Thymus (tissue), 11 donors: Measurements from ENCODE around the gene LPXN. TPM values are rescaled to one million over a fixed set of nuclear protein-coding genes. Genes with fewer than 3 reads are reported as not detected.

ENCODE experiments used
- DNase-seq, 9 donors: peaks; one replicate each; pipeline ENCODE4 v3.0.0-alpha.2; 2013; ENCODE audit warnings: low spot score in 9 of 9, low read depth in 6 of 9, missing footprints in 1 of 9
- H3K27ac ChIP-seq, 2 donors: one replicate each; pipeline ENCODE4 v1.5.1; 2013; ENCODE audit warnings: control low read depth in 1 of 2, low read depth in 1 of 2, low read length in 1 of 2, mild to moderate bottlenecking in 1 of 2, moderate library complexity in 1 of 2
- H3K27me3 ChIP-seq, 2 donors: one replicate each; pipeline ENCODE4 v1.5.1; 2013; ENCODE audit warnings: low read length in 1 of 2; ENCODE audit not compliant: control insufficient read depth in 2 of 2, insufficient read depth in 1 of 2
- H3K36me3 ChIP-seq, 2 donors: one replicate each; pipeline ENCODE4 v1.5.1; 2013; ENCODE audit warnings: low read length in 1 of 2, mild to moderate bottlenecking in 1 of 2, moderate library complexity in 1 of 2; ENCODE audit not compliant: control insufficient read depth in 2 of 2, insufficient read depth in 2 of 2
- H3K4me1 ChIP-seq, 2 donors: one replicate each; pipeline ENCODE4 v1.5.1; 2013; ENCODE audit warnings: low read length in 2 of 2; ENCODE audit not compliant: control insufficient read depth in 2 of 2, insufficient read depth in 2 of 2
- H3K4me3 ChIP-seq, 2 donors: one replicate each; pipeline ENCODE4 v1.5.1; 2013; ENCODE audit warnings: low read length in 2 of 2, control low read depth in 1 of 2, mild to moderate bottlenecking in 1 of 2
- H3K9me3 ChIP-seq, 2 donors: one replicate each; pipeline ENCODE4 v1.5.1; 2013; ENCODE audit warnings: low read length in 1 of 2, mild to moderate bottlenecking in 1 of 2; ENCODE audit not compliant: control insufficient read depth in 2 of 2, insufficient read depth in 1 of 2
- whole genome bisulfite sequencing: extraction: QIAGEN DNeasy Blood & Tissue Kit; methylation state at CpG from one replicate; pipeline ENCODE4 v1.1.7; 2013; 5-methylcytosine and 5-hydroxymethylcytosine counted together
- polyA plus RNA-seq: library from polyadenylated mRNA; stranded (reverse); fragments of 200-250 nt; gene quantifications from one replicate; pipeline ENCODE4 v1.2.3, GENCODE V29; 2013
- total RNA-seq: library from RNA; stranded (reverse); fragments of 120-200 nt; gene quantifications from one replicate; pipeline ENCODE4 v1.2.4, GENCODE V29; 2013
- donor health status: healthy.

LPXN gene
- total and polyA plus RNA-seq, 2 donors, result 58.8 to 67.5 TPM

DNA sequence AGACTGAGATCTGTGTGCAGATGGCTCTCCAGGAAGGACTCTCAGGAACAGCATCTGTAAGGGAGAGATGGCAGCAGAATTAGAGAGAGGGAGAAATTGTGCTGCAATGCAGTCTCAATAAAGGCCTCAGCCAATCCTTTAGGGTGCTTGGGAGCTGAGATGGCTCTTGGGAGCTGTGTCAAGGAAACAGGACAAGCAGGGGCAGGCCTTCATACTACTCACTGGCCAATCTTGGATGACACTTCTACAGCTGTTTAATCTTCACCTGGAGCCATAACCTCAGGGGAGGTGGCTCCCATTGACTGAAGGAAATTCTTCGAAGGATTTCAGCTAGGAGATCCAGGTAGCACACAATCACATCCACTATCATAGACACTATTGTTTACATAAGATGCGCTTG, 77.7 kb downstream of the LPXN start:
- Histone ChIP-seq H3K4me1 (peaks cover 5 to 9% of the 10 kb centered on the region in 2 donors), H3K27me3 (no peaks in the 10 kb centered on the region), H3K9me3 (no peaks in the 10 kb centered on the region), H3K4me3 (no peak overlapping the region), H3K27ac (peak overlapping the region in 1 of 2 donors; percentile 2), H3K36me3 (no peaks in the 10 kb centered on the region)
- DNase-seq, result no peak
- 98% methylated on average over 2 of the region's 2 CpGs for WGBS

DNA sequence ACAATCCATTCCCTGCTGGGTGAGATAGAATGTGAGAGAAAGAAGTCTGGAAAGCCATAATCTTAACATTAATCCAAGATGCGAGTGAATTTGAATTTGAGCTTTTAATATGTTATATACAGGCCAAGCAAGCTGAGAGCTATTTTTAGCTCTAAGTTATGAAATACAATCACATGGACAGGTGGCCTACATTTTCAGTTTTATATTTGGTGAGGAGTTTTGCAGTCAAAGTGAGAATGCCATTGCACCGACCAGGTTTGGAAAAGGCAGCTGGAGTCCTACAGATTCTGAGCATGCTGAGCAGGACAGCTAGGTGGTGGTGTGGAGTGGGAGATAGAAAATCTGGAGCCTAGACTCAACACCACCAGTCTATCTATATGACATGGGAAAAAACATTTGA, 79.8 kb downstream of the LPXN start:
- no peak for DNase-seq
- Histone ChIP-seq H3K27me3 (no peaks in the 10 kb centered on the region), H3K9me3 (no peaks in the 10 kb centered on the region), H3K36me3 (no peaks in the 10 kb centered on the region), H3K4me3 (no peak overlapping the region), H3K4me1 (peaks cover 5 to 9% of the 10 kb centered on the region in 2 donors), H3K27ac (no peak overlapping the region)
- 84% methylated on average over 2 of the region's 2 CpGs for WGBS

DNA sequence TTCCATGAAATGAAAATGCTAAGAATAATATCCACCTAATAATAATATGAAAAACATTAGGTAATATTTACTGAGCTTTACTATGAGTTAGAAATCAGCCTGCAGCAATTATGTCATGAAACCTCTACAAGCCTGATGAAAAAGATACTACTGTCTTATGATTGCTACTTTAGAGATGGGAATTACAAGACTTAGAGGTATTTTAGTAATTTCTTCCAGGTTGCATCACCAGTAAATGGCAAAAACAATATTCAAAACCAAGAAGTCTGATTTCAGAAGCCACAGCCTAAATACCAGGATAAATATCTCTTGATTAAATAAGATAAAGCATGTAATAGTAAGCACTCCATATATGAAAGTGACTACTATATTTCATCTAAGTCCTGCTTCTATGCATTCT, 81.6 kb downstream of the LPXN start:
- Histone ChIP-seq H3K27me3 (no peaks in the 10 kb centered on the region), H3K27ac (no peak overlapping the region), H3K9me3 (no peaks in the 10 kb centered on the region), H3K4me3 (no peak overlapping the region), H3K4me1 (peaks cover 5 to 9% of the 10 kb centered on the region in 2 donors), H3K36me3 (no peaks in the 10 kb centered on the region)
- no peak for DNase-seq

DNA sequence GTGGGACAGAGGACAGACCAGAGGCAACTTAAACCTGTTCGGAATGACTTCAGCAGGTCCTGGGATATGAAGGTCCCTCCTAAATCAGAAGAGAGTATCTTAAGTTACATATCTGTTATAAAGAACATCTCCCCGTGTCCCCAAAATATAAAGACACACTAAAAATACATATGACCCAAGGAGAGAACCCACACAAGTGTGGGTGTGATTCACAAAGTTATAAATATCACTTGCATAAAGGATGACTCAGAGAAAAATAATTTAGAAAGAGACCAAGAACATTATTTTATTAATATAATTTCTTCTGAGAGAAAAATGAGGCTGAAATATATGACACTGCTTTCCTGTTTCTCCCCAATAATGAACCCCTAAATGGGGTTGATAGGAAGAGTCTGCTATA, 82.0 kb downstream of the LPXN start:
- Histone ChIP-seq H3K4me1 (peaks cover 5 to 9% of the 10 kb centered on the region in 2 donors), H3K4me3 (no peak overlapping the region), H3K36me3 (no peaks in the 10 kb centered on the region), H3K27me3 (no peaks in the 10 kb centered on the region), H3K9me3 (no peaks in the 10 kb centered on the region), H3K27ac (no peak overlapping the region)
- DNase-seq, result no peak
- WGBS, result 93% methylated on average over 2 of the region's 2 CpGs

DNA sequence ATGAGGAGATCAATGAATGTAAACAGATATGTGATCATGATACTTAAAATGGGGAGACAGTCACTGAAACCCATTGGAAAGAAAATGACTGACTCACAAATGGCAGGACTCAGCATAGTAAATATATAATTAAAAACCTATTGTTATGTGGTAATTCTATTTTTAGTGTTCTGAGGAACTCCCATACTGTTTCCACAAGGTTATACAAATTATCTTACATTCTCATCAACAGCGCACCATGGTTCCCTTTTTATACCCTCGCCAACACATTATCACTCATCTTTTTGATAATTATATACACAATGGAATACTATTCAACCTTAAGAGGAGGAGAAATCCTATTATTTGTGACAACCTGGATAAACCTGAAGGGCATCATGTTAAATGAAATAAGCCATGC, 84.8 kb downstream of the LPXN start:
- Histone ChIP-seq H3K9me3 (no peaks in the 10 kb centered on the region), H3K27me3 (no peaks in the 10 kb centered on the region), H3K27ac (no peak overlapping the region), H3K4me3 (no peak overlapping the region), H3K36me3 (no peaks in the 10 kb centered on the region), H3K4me1 (no peaks in the 10 kb centered on the region)
- no peak for DNase-seq
- WGBS, result 62% methylated on average over 2 of the region's 2 CpGs

DNA sequence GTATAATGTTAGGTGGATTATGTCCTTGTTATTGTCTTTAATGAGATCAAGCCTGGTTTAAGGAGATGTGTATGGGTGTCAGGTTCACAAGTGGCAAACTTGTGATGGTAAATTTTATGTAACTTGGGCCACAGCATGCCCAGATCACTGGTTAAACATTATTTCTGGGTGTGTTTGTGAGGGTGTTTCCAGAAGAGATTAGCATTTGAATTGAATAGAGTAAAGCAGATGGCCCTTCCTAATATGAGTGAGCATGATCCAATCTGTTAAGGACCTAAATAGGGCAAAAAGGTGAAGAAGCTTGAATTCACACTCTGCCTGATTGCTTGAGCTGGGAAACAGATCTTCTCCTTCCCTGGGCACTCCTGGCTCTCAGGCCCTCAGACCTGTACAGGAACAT, 88.5 kb downstream of the LPXN start:
- no peaks in the 10 kb centered on the region for H3K9me3 ChIP-seq
- no peak for DNase-seq
- H3K27me3 ChIP-seq, result no peaks in the 10 kb centered on the region
- no peaks in the 10 kb centered on the region for H3K4me1 ChIP-seq
- H3K27ac ChIP-seq, result no peak overlapping the region
- no peaks in the 10 kb centered on the region for H3K36me3 ChIP-seq
- no peak overlapping the region for H3K4me3 ChIP-seq

DNA sequence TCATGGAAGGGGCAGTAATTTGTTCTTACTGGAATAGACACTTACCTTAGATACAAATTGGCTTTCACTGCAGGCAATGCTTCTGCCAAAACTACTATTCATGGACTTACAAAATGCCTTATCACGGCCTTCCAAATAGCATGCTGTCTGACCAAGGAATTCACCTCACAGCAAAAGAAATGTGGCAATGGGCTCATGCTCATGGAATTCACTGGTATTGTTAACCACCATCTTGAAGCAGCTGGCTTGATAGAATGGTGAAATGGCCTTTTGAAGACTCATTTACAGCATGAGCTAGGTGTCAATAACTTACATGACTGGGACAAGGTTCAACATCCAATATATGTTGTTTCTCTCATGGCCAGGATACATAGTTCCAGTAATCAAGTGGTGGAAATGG, 89.7 kb downstream of the LPXN start:
- no peaks in the 10 kb centered on the region for H3K4me1 ChIP-seq
- no peak for DNase-seq
- no peak overlapping the region for H3K27ac ChIP-seq
- WGBS, result 97% methylated on average over 1 of the region's 1 CpG
- no peaks in the 10 kb centered on the region for H3K36me3 ChIP-seq
- H3K9me3 ChIP-seq, result no peaks in the 10 kb centered on the region
- H3K4me3 ChIP-seq, result no peak overlapping the region
- H3K27me3 ChIP-seq, result no peaks in the 10 kb centered on the region

Other genes starting within 250 kb of the LPXN start
- gene OR5B17, start 216.8 kb downstream of the LPXN start, total RNA-seq, result not detected
- gene OR5B17, start 216.8 kb downstream of the LPXN start, polyA plus RNA-seq, result not detected
- not detected for gene OR5B3, start 169.0 kb downstream of the LPXN start, total RNA-seq
- gene OR5B3, start 169.0 kb downstream of the LPXN start, polyA plus RNA-seq, result not detected
- gene OR5B2, start 147.7 kb downstream of the LPXN start, total RNA-seq, result 0.09 TPM
- gene OR5B2, start 147.7 kb downstream of the LPXN start, polyA plus RNA-seq, result 0.02 TPM
- gene OR5B12, start 133.6 kb downstream of the LPXN start, total RNA-seq, result not detected
- gene OR5B12, start 133.6 kb downstream of the LPXN start, polyA plus RNA-seq, result 0.07 TPM
- not detected for gene OR5B21, start 67.8 kb downstream of the LPXN start, total RNA-seq
- not detected for gene OR5B21, start 67.8 kb downstream of the LPXN start, polyA plus RNA-seq
- gene ZFP91, start 3.2 kb upstream of the LPXN start, total RNA-seq, result 35.8 TPM
- gene ZFP91, start 3.2 kb upstream of the LPXN start, polyA plus RNA-seq, result 20.2 TPM
- gene CNTF, start 46.8 kb upstream of the LPXN start, total RNA-seq, result 0.66 TPM
- 0.16 TPM for gene CNTF, start 46.8 kb upstream of the LPXN start, polyA plus RNA-seq
- gene GLYAT, start 156.1 kb upstream of the LPXN start, total RNA-seq, result not detected
- gene GLYAT, start 156.1 kb upstream of the LPXN start, polyA plus RNA-seq, result 0.18 TPM